22Rv1 (cell line): ENCODE measurements around the gene USP24.

ENCODE experiments used
- H3K27ac ChIP-seq: fragments of 450-650 bp; 2 replicates; pipeline ENCODE4 v1.5.1; 2017
- CTCF ChIP-seq: fragments of 450-650 bp; IDR thresholded peaks from 2 replicates; pipeline ENCODE4 v1.5.1; 2017; ENCODE audit warnings: mild to moderate bottlenecking
- ZFX ChIP-seq: fragments of 450-650 bp; IDR thresholded peaks from 2 replicates; pipeline ENCODE4 v1.6.1; 2017; ENCODE audit warnings: antibody characterized with exemption, borderline replicate concordance

USP24 gene

DNA sequence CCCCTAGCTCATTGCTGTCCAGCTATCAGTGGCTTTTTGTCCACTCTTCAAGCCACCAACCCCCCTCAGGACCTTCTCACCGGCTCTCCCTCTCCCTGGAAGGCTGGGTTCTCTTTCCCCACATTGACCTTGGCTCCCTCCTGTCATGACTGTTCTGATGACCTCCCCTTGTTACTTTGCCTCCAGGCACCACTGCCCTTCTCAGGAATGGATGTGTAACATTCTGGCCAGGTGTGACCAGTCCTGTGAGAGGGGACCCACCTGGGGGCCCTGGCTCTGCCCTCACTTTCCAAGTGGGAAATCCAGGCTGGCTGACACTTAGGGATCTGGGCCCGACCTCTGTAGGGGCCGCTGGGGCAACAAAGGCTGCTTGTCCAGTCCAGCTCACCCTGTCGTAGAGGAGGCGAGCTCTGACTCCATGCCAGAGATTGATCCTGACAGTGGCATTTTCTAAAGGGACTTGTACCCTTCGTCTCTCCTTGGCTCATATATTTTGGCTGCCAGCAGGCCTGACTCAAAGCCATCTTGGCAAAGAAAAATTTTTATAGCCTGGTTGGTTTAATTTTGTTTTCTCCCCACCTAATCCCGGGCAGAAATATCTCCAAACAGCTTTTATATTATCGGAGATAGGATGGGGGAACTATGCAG lies 37.9 kb upstream of the USP24 start:
- TF ChIP-seq CTCF (no peak), ZFX (no peak)

GRCh38 chr1:55250399-55251075 lies 35.4 kb upstream of the USP24 start:
- H3K27ac ChIP-seq, result no peak overlapping the region
- TF ChIP-seq ZFX (no peak), CTCF (no peak)

More for the DNA sequence above, 37.9 kb upstream of the USP24 start:
- H3K27ac ChIP-seq, result no peak overlapping the region

- TF ChIP-seq ZFX (no peak), CTCF (no peak)
Measured at GRCh38 chr1:55249646-55250398, 34.7 kb upstream of the USP24 start.

GRCh38 chr1:55246896-55247295 lies 31.7 kb upstream of the USP24 start:
- no peak for TF ChIP-seq CTCF
- no peak for TF ChIP-seq ZFX

More at GRCh38 chr1:55249646-55250398, 34.7 kb upstream of the USP24 start:
- no peak overlapping the region for H3K27ac ChIP-seq

DNA sequence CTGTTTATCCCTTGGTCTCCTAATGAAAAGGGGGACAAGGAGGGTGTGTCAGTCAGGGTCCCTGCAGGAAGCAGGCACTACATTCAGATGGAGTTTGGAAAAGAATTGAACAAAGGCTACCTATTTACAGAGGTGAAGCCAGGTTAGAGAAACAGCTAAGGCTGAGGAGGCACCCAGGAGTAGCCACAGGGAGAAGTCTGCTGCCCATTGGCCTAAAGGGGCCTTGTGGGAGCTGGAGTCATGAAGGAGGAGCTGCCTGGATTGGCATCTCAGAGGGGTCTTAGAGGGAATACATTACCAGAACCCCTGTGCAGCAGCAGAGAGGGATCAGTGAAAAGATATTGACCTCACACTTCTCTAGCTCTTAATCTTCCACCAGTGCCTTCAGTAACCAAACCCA lies 31.2 kb upstream of the USP24 start:
- H3K27ac ChIP-seq, result no peak overlapping the region
- TF ChIP-seq CTCF, result no peak
- TF ChIP-seq ZFX, result no peak

More at GRCh38 chr1:55246896-55247295, 31.7 kb upstream of the USP24 start:
- no peak overlapping the region for H3K27ac ChIP-seq

- H3K27ac ChIP-seq, result no peak overlapping the region
- TF ChIP-seq CTCF (no peak), ZFX (no peak)
Measured at GRCh38 chr1:55245781-55246180, 30.6 kb upstream of the USP24 start.

- H3K27ac ChIP-seq, result no peak overlapping the region
- TF ChIP-seq CTCF (no peak), ZFX (no peak)
Measured at GRCh38 chr1:55244476-55245099, 29.4 kb upstream of the USP24 start.
